Neural progenitor cell (in vitro differentiated cells): ENCODE measurements around the gene CREBL2.

ENCODE experiments used
- CTCF ChIP-seq: fragments of 200-600 bp; sonication (generic); IDR thresholded peaks from 2 replicates; pipeline ENCODE4 v1.5.1; 2017; ENCODE audit warnings: antibody characterized with exemption, mild to moderate bottlenecking
- EZH2 ChIP-seq: fragments of 200-600 bp; sonication (generic); IDR thresholded peaks from 2 replicates; pipeline ENCODE4 v1.6.1; 2017; ENCODE audit warnings: antibody characterized with exemption, mild to moderate bottlenecking, moderate library complexity

- TF ChIP-seq EZH2, result no peak
- TF ChIP-seq CTCF, result no peak
Measured at GRCh38 chr12:12648951-12649650, 37.4 kb downstream of the CREBL2 start.
